ENCODE measurements around the gene HTRA3. TPM values are rescaled to one million over a fixed set of nuclear protein-coding genes. Genes with fewer than 3 reads are reported as not detected.

HTRA3 gene
- total and polyA plus RNA-seq, 8 donors, result 0.56 to 15.6 (median 2.7) TPM

GRCh38 chr4:8355864-8356565 is 86.5 kb downstream of the HTRA3 start:
- 62 to 71% methylated on average over 8 of the region's 8 CpGs for WGBS, 2 donors

More at GRCh38 chr4:8355864-8356565, 86.5 kb downstream of the HTRA3 start:
- no peaks in the 10 kb centered on the region for H3K9me3 ChIP-seq
- FAIRE-seq (no peak), ATAC-seq (no peak), DNase-seq (peak in 1 of 6 donors; percentile 6)
- no peak overlapping the region for H3K4me3 ChIP-seq
- TF ChIP-seq, protein P1, sequence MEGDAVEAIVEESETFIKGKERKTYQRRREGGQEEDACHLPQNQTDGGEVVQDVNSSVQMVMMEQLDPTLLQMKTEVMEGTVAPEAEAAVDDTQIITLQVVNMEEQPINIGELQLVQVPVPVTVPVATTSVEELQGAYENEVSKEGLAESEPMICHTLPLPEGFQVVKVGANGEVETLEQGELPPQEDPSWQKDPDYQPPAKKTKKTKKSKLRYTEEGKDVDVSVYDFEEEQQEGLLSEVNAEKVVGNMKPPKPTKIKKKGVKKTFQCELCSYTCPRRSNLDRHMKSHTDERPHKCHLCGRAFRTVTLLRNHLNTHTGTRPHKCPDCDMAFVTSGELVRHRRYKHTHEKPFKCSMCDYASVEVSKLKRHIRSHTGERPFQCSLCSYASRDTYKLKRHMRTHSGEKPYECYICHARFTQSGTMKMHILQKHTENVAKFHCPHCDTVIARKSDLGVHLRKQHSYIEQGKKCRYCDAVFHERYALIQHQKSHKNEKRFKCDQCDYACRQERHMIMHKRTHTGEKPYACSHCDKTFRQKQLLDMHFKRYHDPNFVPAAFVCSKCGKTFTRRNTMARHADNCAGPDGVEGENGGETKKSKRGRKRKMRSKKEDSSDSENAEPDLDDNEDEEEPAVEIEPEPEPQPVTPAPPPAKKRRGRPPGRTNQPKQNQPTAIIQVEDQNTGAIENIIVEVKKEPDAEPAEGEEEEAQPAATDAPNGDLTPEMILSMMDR (IDR thresholded peaks at IDR 0.05), result no peak
- no peaks in the 10 kb centered on the region for H3K36me3 ChIP-seq
- intact Hi-C loops (cut with DNase I), result no loop called here
- H3K4me1 ChIP-seq, result no peaks in the 10 kb centered on the region
- no peaks in the 10 kb centered on the region for H3K27me3 ChIP-seq
- no peak overlapping the region for H3K27ac ChIP-seq

Other genes with a start within 250 kb of the HTRA3 start
- gene ABLIM2, start 110.9 kb upstream of the HTRA3 start, total RNA-seq, result 1 to 10 TPM; 4.3 to 8.6 (median 6.0) TPM
- 10 to 100 TPM in 1 of 2 donors, 1 to 10 TPM in 1; 6.1 to 13.1 TPM for gene ABLIM2, start 110.9 kb upstream of the HTRA3 start, polyA plus RNA-seq
- gene SH3TC1, start 70.5 kb upstream of the HTRA3 start, total RNA-seq, result 10 to 100 TPM; 12.5 to 28.0 (median 18.1) TPM
- 10 to 100 TPM; 23.4 to 23.6 TPM for gene SH3TC1, start 70.5 kb upstream of the HTRA3 start, polyA plus RNA-seq
- 10 to 100 TPM; 16.1 to 23.5 (median 18.3) TPM for gene ACOX3, start 171.0 kb downstream of the HTRA3 start, total RNA-seq
- 10 to 100 TPM; 20.5 to 24.8 TPM for gene ACOX3, start 171.0 kb downstream of the HTRA3 start, polyA plus RNA-seq
- gene TRMT44, start 171.0 kb downstream of the HTRA3 start, total RNA-seq, result 10 to 100 TPM in 2 of 6 donors, 1 to 10 TPM in 4; 6.1 to 14.0 (median 9.2) TPM
- 1 to 10 TPM; 7.0 to 8.6 TPM for gene TRMT44, start 171.0 kb downstream of the HTRA3 start, polyA plus RNA-seq